PFSK-1 (cell line): ENCODE results near the gene FBXL2.

Experiments
- FOXP2 ChIP-seq: optimal IDR thresholded peaks from 2 replicates; pipeline ENCODE3; 2011; ENCODE audit warnings: borderline replicate concordance, control low read depth, inconsistent platforms; ENCODE audit not compliant: insufficient read depth; ENCODE audit errors: extremely low read length, extremely low read depth
- POLR2AphosphoS5 ChIP-seq: IDR thresholded peaks from 2 replicates; pipeline ENCODE4 v1.6.1; 2012; ENCODE audit warnings: low read depth, mild to moderate bottlenecking, control low read depth, low read length, moderate library complexity
- SIN3A ChIP-seq: IDR thresholded peaks from 2 replicates; pipeline ENCODE4 v1.6.1; 2012; ENCODE audit warnings: mild to moderate bottlenecking, low read length, moderate library complexity, borderline replicate concordance; ENCODE audit not compliant: insufficient read depth
- TAF1 ChIP-seq: IDR thresholded peaks from 2 replicates; pipeline ENCODE4 v1.6.1; 2012; ENCODE audit warnings: low read length, control low read depth, borderline replicate concordance; ENCODE audit not compliant: insufficient read depth
- TF ChIP-seq, protein P1 (sequence below), 2 experiments: IDR thresholded peaks; 2 replicates each; pipeline versions ENCODE4 v1.6.1 to v1.8.0; 2011 to 2012; ENCODE audit warnings: low read depth in 2 of 2, low read length in 2 of 2, control low read depth in 1 of 2, inconsistent platforms in 1 of 2, mild to moderate bottlenecking in 1 of 2, moderate library complexity in 1 of 2; ENCODE audit not compliant: insufficient read depth in 1 of 2

Gene FBXL2

DNA sequence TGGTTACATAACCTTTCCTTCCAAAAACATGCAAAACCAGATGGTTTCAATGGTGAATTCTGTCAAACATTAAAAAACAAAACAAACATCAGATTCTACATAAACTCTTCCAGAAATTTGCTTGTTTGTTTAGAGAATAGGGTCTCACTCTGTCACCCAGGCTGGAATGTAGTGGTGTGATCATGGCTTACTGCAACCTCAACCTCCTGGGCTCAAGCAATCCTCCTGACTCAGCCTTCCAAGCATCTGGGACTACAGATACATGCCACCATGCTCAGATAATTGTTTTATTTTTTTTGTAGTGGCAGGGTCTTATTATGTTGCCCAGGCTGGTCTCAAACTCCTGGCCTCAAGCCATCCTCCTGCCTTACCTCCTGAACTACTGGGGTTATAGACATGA, 36.1 kb downstream of the FBXL2 start:
- TF ChIP-seq POLR2AphosphoS5 (no peak), TAF1 (no peak), SIN3A (no peak), FOXP2 (no peak)
- TF ChIP-seq, protein P1, sequence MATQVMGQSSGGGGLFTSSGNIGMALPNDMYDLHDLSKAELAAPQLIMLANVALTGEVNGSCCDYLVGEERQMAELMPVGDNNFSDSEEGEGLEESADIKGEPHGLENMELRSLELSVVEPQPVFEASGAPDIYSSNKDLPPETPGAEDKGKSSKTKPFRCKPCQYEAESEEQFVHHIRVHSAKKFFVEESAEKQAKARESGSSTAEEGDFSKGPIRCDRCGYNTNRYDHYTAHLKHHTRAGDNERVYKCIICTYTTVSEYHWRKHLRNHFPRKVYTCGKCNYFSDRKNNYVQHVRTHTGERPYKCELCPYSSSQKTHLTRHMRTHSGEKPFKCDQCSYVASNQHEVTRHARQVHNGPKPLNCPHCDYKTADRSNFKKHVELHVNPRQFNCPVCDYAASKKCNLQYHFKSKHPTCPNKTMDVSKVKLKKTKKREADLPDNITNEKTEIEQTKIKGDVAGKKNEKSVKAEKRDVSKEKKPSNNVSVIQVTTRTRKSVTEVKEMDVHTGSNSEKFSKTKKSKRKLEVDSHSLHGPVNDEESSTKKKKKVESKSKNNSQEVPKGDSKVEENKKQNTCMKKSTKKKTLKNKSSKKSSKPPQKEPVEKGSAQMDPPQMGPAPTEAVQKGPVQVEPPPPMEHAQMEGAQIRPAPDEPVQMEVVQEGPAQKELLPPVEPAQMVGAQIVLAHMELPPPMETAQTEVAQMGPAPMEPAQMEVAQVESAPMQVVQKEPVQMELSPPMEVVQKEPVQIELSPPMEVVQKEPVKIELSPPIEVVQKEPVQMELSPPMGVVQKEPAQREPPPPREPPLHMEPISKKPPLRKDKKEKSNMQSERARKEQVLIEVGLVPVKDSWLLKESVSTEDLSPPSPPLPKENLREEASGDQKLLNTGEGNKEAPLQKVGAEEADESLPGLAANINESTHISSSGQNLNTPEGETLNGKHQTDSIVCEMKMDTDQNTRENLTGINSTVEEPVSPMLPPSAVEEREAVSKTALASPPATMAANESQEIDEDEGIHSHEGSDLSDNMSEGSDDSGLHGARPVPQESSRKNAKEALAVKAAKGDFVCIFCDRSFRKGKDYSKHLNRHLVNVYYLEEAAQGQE (IDR thresholded peaks at IDR 0.05; ENCODE audit: insufficient read depth in 1 of 2, low read depth in 2 of 2, low read length in 2 of 2): no peak

DNA sequence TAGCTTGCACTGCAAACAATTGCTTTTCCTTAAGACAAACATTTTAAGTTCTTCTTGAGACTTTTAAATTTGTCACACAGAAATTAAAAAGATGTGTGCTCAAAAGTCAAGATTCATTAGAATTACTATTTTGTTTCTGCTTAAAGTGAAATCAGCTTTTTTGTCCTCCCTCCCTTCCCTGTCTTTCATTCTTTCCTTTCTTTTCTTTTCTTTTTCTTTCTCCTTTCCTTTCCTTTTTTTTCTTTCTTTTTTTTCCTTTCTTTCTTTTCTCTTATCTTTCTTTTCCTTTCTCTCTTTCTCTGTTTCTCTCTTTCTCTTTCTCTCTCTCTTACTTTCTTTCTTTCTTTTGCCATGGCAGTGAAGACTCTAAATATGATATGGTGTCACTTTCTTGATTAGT, 37.8 kb downstream of the FBXL2 start:
- no peak for TF ChIP-seq FOXP2

DNA sequence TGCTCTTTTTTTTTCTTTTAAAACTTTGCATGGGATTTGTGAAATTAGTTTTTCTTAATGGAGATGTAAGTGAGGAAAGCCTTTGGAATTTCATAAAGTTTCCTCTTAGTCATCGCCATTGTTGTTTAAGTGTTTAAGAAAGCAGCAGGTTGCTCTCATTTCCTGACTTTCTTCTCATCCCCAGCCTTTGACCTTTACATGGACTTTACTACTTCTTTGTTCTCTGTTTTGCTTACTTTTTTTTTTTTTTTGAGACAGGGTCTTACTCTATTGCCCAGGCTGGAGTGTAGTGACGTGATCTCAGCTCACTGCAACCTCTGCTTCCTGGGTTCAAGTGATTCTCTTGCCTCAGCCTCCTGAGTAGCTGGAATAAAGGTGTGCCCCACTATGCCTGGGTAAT, 38.6 kb downstream of the FBXL2 start:
- no peak for TF ChIP-seq SIN3A
- TF ChIP-seq FOXP2: no peak
- no peak for TF ChIP-seq POLR2AphosphoS5
- no peak for TF ChIP-seq TAF1
- TF ChIP-seq, protein P1 (IDR thresholded peaks at IDR 0.05; ENCODE audit: insufficient read depth in 1 of 2, low read depth in 2 of 2, low read length in 2 of 2): no peak

DNA sequence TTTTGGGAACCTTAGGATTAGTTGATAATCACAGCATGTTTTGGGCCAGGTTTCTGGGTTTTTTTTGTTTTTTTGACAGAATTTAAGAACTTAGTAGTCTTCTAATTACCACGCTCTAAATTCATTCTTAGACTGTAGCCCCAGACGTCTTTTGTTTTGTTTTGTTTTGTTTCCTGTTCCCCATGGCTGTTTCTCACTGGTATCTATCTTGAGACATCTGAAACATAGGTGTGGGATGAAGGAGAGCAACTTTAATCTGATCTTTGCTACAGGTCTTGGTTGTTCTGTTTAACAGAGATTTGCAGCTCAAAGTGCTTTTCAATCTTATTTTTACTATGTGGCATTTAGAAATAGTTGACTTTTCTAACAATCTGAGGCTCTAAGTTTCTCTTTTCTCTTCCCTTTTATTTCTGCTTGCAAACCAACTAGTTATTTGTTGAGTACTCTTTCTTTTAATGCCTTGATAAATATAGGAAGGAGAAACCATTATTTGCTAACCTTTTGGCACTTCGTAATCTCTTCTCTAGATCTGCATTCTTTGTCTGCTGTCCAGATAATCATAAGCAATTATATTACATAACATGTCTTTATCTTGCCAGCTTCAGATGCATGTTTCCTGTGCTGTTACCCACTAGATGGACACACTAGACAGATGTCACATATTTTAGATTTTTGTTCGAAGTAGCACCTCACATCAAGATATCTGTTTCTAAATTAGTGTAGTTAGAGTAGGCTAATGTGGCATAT, 40.9 kb downstream of the FBXL2 start:
- TF ChIP-seq, protein P1 (IDR thresholded peaks at IDR 0.05; ENCODE audit: insufficient read depth in 1 of 2, low read depth in 2 of 2, low read length in 2 of 2): no peak
- TF ChIP-seq FOXP2: no peak
- TF ChIP-seq SIN3A: no peak
- TF ChIP-seq POLR2AphosphoS5: no peak
- TF ChIP-seq TAF1: no peak

DNA sequence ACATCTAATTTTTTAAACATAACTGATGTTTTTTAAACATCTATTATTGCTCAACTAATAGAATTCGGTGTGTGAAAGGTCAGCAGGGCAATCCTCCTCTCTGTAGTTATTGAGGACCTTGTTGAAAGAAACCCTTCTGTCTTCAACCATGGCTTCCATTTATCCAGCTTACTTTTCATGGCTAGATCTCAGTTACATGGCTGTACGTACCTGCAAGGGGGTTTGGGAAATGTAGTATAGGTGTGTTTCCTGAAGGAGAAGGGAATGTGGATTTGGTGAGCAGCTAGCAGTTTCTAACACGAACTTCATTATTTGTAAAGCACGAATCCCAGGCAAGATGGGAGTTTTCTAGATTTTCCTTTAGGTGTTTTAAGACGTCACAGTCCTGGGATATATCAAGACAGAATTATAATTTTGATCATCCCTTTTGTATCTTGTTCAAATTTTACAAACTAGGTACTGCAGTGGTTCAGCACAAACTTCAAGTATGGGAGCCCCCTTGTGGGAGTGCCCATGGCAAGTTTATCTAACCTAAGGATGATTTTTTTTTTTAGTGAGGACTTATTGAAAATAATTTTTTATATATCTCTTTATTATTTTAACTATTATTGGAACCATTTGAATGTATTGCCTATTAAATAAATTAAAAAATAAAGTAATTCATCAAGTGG, 41.6 kb downstream of the FBXL2 start:
- no peak for TF ChIP-seq FOXP2

DNA sequence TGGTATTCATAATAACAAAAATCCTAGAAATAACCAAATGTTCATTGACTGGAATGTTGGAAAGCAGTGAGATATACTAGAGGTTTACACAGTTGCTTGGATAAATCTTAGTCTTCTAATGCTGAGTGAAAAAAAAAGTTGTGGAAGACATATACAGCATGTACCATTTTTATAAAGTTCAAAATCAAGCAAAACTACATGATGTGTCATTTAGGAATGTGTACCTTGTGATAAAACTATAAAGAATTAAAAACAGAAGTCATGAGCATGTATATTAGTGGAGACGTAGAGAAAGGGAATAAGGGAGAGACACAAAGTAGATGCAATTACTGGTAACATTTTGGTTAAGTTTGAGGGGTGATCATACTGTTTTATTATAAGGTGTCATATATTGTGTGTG, 45.2 kb downstream of the FBXL2 start:
- no peak for TF ChIP-seq SIN3A
- TF ChIP-seq, protein P1 (IDR thresholded peaks at IDR 0.05; ENCODE audit: insufficient read depth in 1 of 2, low read depth in 2 of 2, low read length in 2 of 2): no peak
- no peak for TF ChIP-seq TAF1
- TF ChIP-seq FOXP2: no peak
